Daoy (cell line): Measurements from ENCODE around the gene DFFA. TPM values are rescaled to one million over a fixed set of nuclear protein-coding genes. Genes with fewer than 3 reads are reported as not detected.
A peak's percentile ranks its signal among the peaks of the same experiment; 100 is the strongest.
"Not testable (repeated sequence)": the region's sequence is repeated elsewhere in the genome, so short reads cannot be mapped to it uniquely, and the experiment has no call there.

Experiments
- DNase-seq: peaks from one replicate; pipeline ENCODE4 v3.0.0-alpha.2; 2015; ENCODE audit warnings: low read depth
- total RNA-seq: library from RNA; depleted of rRNA; stranded (reverse); fragments of >200 nt; shearing (Covaris generic); gene quantifications from 2 replicates; pipeline ENCODE4 v1.2.3, GENCODE V29; 2014; rRNA removed

DFFA gene
- total RNA-seq, 1 experiment from 2014 or later, result 38.5 TPM

- peak; percentile 92 for DNase-seq
Measured at GRCh38 chr1:10430216-10431069, 41.9 kb downstream of the DFFA start, which contains the start of gene CENPS. CENPS (plus strand) TSS chr1:10430433; CDS start chr1:10430518, 85 bp downstream.

- peak; percentile 11 for DNase-seq
Measured at GRCh38 chr1:10429868-10430215, 42.5 kb downstream of the DFFA start.

GRCh38 chr1:10428984-10429383, 43.3 kb downstream of the DFFA start:
- DNase-seq, result no peak

GRCh38 chr1:10426535-10426848, 45.8 kb downstream of the DFFA start:
- DNase-seq, result not testable (repeated sequence)

- DNase-seq, result not testable (repeated sequence)
Measured at GRCh38 chr1:10425826-10426534, 46.3 kb downstream of the DFFA start.

GRCh38 chr1:10424651-10425050, 47.7 kb downstream of the DFFA start:
- DNase-seq, result no peak

GRCh38 chr1:10424034-10424433, 48.3 kb downstream of the DFFA start:
- DNase-seq, result no peak

GRCh38 chr1:10421637-10422036, 50.7 kb downstream of the DFFA start:
- DNase-seq, result no peak

GRCh38 chr1:10419351-10419750, 53.0 kb downstream of the DFFA start:
- no peak for DNase-seq

GRCh38 chr1:10418741-10419140, 53.6 kb downstream of the DFFA start:
- DNase-seq, result not testable (repeated sequence)

- DNase-seq, result not testable (repeated sequence)
Measured at GRCh38 chr1:10415967-10416366, 56.4 kb downstream of the DFFA start.

GRCh38 chr1:10415211-10415930, 57.0 kb downstream of the DFFA start:
- DNase-seq, result peak; percentile 25

- DNase-seq, result no peak
Measured at GRCh38 chr1:10407201-10407600, 65.1 kb downstream of the DFFA start.

Other genes with a start within 250 kb of the DFFA start
- 78.7 and 82.7 TPM in 2 replicates for gene PGD, start 73.5 kb downstream of the DFFA start, total RNA-seq
- 19.1 and 52.1 TPM in 2 replicates for gene CENPS, start 42.1 kb downstream of the DFFA start, total RNA-seq
- 0.51 TPM in 1 of 2 replicates, not detected in the other for gene CORT, start 22.5 kb downstream of the DFFA start, total RNA-seq
- 10.9 and 22.6 TPM in 2 replicates for gene PEX14, start 2.4 kb upstream of the DFFA start, total RNA-seq